Measurements from ENCODE around the gene ACTL8.
A peak's percentile ranks its signal among the peaks of the same experiment; 100 is the strongest.
"Not testable (repeated sequence)": the region's sequence is repeated elsewhere in the genome, so short reads cannot be mapped to it uniquely, and the experiment has no call there.

Gene ACTL8

GRCh38 chr1:17735793-17736192 is 19.3 kb upstream of the ACTL8 start:
- no peak for DNase-seq

- DNase-seq = no peak
These were observed 18.5 kb upstream of the ACTL8 start for GRCh38 chr1:17736625-17737024.

DNA sequence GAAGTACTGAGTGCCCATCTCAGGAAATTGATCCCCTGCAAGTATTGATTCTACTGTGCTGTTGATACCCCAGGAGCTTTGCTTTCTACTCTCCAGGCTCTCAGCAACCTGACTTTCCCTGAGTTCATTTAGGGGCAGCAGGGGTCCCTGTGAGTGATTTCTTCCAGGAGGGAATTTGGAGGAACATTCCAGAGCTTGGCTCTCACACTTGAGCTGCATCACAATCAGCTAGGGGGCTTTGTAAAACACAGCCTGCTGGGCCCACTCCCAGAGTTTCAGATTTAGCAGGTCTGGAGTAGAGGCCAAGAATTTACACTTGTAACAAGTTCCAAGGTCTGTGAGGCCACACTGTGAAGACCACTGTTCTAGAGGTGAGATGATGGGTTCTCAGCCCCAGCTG is 16.1 kb upstream of the ACTL8 start:
- DNase-seq = no peak

DNA sequence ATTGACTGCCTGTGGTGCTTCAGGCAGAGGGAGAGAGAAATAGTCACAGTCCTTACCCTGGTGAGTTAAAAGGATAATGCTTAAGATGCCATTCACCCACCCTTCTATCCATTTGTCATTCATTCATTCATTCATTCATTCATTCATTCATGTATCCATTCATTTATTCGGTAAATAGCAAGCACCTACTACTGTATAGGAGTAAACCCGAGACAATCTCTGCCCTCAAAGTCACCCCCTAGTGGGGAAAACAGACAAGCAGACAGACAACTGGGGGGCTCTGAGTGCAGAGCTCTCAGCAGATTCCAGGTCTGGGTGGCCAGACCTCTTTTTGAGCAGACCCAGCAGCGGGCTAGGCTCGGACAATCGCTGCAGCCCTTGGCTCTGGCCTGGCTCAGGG is 14.1 kb upstream of the ACTL8 start:
- DNase-seq = no peak

DNA sequence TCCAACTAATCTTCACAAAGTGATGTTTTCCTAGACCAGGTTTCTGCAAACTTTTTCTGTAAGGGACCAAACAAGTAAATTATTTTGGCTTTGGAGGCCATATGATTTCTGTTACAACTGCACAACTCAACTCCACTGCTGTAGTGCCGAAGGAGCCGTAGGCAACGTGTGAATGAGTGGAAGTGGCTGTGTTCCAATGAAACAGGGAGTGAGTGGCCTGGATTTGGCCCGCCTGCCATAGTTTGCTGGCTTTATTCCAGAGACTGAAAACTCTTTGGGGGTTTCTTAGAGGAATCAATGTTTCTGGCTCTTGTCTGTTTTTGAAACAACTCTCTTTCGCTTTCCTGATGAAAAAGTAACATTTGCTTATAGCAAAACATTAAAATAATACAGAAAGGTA is 12.6 kb upstream of the ACTL8 start:
- no peak for DNase-seq

- DNase-seq = no peak
These were observed 12.0 kb upstream of the ACTL8 start for GRCh38 chr1:17743008-17743647.

DNA sequence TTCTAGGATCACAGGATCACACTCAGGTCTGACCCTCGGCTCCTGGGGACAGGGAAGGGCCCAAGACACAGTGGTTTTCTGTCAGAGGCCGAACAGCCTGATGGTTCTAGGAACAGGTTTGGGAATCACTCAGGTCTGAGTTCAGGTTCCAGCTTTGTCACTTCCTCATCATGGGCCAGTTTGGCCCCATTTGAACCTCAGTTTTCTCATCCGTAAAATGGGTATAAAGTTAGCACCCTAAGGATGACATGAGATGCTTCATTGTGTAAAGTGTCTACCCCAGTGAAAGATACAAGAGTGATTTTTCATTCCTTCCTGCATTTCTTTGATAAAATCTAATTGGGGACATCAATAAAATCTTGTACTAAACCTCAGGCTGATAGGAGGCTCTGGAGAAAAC is 11.2 kb upstream of the ACTL8 start:
- DNase-seq = no peak

DNA sequence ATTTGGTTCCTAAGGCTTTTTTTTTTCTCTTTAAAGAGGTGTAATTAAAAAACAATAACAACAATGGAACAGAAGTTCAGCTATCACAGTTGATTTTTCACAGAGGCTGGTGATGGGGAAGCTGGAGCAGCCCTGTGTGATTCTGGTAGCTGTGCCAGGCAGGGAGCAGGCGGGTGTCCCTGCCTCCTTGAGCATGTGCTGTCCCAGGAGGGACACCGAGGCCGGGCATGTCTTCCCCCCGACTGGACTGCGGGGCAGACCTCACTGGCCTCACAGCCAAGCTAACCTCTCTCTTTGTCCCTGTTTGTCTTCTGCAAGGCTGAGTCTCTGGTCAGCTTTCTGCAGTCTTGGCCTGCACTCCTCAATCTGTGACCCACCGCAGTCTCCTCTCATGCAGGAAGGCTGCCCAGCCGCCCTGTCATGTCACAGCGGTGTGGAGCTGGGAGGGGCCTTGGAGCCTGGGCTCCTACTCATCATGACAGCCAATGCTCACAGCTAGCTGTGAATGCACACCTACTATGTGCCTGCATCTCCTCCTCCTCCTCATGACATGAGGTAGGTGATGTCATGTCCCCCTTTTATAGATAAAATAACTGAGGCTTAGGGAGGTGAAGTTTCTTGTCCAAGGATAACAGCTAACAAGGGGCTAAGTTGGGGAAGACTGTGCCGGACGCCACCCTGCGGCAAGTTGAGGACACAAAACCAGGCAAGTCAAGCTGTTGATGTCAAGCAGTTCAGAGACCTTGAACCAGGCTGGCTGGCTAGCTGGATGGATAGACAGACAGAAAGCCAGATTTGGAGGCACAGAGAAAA is 10.3 kb upstream of the ACTL8 start:
- no peak for DNase-seq

DNA sequence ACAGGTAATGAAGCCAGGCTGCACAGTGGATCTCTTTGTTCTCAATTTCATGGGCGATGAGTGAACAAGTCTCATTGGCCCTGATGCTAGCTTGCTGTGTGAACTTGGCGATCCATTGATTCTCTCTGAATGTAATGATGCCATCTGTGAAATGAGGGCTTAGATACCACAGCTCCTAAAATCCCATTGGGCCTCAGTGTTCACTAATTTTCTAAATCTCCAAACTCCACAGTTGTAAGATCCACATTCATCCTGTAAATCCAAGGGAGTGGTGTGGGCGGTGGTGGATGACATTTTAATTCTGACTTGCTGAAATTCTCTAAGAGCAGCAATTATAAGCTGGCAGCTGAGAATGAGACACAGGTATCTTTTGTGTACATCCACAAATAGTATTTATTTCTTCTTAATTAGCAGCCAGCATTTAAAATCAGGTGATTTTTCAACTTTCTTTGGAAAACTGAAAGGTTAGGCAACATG is 9.6 kb upstream of the ACTL8 start:
- DNase-seq = no peak

- not testable (repeated sequence) for DNase-seq
These were observed 8.9 kb upstream of the ACTL8 start for GRCh38 chr1:17746281-17746680.

DNA sequence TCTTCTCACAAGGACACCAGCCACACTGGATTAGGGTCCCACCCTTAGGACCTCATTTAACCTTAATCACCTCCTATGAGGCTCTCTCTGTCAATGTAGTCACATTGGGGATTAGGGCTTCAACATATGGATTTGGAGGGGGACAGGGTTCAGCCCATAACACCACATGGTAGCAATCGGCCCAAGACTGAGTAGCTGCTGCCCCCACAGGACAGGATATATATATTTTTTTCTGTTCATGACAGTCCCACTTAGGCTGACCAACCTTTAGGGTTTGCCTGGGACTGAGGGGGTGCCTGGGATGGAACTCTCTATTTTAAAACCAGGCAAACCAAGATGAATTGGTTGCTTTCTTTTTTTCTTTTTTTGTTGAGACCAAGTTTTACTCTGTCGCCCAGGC is 8.2 kb upstream of the ACTL8 start:
- no peak for DNase-seq

DNA sequence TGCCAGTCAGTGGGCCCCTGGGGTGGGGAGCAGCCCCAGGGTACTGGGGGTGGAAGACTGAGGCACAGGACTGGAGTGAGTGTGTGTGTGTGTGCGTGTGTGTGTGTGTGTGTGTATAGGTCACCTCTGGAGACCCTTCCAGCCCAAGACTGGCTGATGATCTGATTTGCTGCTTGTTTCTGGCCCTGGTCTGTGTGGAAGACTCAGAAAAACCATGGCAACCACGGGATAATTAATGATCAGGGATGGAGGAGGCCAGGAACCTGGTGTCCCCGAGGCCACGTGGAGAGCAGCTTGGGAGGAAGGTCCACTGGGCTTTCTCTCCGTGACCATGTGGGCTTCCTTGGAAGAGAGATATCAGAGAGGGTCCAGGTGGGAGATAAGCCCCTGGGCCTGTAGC is 4.8 kb upstream of the ACTL8 start:
- DNase-seq = no peak

- DNase-seq = no peak
These were observed 2.8 kb upstream of the ACTL8 start for GRCh38 chr1:17752356-17752755.

DNA sequence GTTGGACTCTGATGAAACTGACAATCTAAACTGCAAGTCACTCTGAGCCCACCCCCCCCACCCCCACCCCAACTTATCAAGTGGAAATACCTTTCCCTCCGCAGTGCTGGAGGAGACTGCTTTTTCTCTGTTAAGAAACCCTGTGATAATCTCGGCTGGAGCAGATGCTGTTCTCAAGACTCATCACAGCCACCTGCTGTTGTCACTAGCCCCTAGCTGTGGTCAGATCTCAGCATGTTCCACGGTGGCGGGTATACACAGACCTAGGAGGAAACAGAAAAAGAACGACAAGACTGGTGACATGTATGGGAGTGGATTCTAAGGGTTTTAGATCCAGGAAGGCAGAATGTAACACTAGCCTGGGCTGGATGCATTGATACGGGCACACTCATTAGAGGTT is 2.3 kb downstream of the ACTL8 start:
- DNase-seq = no peak

DNA sequence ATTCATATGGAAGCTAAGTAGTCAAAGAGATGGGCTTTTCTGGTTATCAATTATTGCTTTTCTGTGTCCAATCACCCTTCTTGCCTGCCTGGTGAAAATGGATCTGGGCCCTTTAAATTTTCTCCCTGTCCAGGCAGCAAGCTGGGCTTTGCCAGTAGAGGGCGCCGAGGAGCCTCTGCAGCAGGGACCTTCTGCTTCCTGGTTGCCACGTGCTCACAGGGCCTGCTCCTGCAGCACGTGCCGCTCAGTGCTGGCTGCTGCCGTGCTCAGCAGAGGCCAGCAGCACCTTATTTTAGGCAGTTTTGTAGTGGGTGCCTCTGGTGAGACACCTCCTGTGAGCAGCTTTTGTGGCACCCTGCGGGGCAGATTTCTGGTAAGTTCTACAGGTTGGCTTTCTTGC is 4.0 kb downstream of the ACTL8 start:
- DNase-seq = peak; percentile 0 to 3

GRCh38 chr1:17762313-17762712 is 7.2 kb downstream of the ACTL8 start:
- DNase-seq = no peak

DNA sequence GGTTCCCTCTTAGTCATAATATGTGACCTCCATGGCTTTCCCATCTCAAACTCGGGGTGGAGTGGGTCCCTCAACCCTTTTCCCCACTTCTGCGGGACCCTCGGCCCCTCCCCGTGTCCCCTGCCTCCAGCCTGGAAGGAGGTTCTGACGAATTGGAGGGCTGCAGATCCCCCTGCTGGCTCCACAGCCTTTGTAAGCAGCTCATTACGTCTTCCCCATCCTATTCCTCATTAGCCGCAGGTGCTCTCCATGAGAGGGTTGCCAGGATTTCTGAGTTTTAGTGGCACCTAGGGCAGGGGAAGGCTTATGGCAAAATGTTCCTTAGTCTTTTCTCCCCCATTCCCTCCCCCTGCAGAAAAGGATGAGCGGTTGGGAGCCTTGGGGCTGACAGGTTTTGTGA is 8.3 kb downstream of the ACTL8 start:
- no peak for DNase-seq

- no peak for DNase-seq
These were observed 8.9 kb downstream of the ACTL8 start for GRCh38 chr1:17763995-17764394.

DNA sequence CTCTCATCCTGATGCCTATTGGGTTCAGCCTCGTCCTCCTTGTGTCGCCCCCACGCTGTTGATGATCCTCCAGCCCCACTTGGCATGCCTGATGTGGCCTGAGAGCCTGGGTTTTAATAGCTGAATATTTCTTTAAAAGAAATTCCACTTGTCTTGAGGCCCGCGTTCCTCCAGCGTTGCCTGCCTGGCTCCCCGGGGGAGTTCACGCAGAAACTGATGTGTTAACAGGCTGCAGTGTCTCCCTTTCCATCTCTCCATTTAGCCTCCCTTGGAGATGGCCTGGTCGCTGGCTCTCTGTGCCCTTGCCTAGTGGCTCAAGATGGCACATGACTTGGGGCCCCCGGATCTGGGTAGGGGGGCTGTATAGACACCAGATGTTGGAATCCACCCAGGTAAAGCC is 9.5 kb downstream of the ACTL8 start:
- DNase-seq = no peak

GRCh38 chr1:17765444-17766411 is 10.6 kb downstream of the ACTL8 start:
- DNase-seq = no peak

DNA sequence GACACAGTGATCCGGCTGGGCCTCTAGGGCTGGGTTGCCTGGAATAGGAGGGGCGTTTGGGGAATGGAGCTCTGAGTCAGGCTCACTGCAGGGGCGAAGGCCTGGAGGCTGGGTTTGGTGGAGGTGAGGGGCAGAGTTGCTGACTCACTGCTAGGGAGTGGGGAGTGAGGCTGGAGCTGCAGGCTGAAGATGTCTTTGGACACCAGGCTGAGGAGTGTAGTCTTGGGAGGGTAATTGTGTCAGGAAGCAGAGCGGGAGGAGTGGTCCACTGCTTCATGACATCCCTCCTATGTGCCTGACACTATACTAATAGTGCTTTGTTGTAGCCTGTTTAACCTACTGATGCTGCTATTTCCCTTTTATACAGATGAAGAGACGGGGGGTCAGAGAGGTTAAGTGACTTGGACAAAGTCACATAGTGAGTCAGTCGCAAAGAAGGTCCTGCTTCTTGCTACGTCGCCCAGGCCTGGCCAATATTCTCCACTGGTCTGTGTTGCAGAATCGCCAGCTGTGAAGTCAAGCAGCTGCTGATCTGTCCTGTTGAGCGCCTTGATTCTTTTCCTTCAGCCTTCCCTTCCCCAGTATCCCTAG is 13.6 kb downstream of the ACTL8 start:
- no peak for DNase-seq

DNA sequence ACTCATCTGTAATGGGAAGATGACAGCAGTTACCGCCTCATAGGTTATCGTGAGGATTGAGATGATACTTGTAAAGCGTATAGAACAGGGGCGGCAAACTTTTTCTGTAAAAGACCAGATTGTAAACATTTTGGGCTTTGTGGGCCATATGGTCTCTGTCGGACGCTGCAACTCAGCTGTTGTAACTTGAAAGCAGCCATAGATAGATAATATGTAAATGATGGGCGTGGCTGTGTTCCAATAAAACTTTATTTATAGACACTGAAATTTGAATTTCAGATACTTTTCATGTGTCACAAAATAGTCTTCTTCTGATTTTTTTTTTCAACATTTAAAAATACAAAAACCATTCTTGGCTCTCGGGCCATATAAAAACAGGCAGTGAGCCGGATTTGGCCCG is 15.8 kb downstream of the ACTL8 start:
- no peak for DNase-seq

DNA sequence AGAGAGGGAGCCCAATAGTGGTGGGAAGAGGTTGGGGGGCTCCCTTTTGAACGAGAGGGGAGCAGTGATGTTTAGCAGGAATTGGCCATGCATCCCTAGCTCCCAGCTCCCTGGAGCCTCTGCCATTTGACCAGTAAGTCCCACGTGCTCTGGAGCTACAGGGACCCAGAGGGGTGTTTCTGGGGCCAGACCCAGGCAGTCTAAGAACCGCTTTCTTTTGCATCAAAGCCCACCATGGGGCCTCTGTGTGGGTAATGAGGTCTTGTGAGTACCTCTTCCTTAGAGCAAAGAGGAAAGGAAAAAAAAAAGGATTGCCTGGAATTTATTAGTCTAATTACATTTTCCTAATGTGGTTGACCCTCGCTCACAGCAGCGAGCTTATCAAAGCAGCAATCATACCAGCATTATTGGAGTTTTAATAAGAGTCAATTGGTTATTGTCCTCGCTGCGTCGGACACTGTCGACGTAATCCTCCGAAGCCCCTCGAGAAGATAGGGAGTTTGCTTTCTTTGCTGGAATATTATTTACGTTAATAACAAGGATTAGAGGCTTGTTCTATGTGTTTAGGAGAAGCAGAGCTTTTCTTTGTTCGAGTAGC is 17.6 kb downstream of the ACTL8 start:
- DNase-seq = no peak
